Tibial nerve (tissue), 4 donors: ENCODE results near the gene GPR78.

Experiments used
- CTCF ChIP-seq, 5 experiments: fragments of 200-600 bp in 3 of 5; fragments of 450-650 bp in 2 of 5; sonication (generic) in 3 of 5; IDR thresholded peaks; one replicate each; pipeline ENCODE4 v1.5.1; 2016 to 2019; ENCODE audit warnings: antibody characterized with exemption in 5 of 5, mild to moderate bottlenecking in 3 of 5, moderate library complexity in 2 of 5
- EP300 ChIP-seq, 2 donors: sonication (generic); formaldehyde crosslinking; IDR thresholded peaks; one replicate each; pipeline ENCODE4 v1.6.1; 2017; ENCODE audit warnings: antibody characterized with exemption in 2 of 2, mild to moderate bottlenecking in 1 of 2
- POLR2A ChIP-seq, 2 donors: fragments of 450-650 bp; IDR thresholded peaks; one replicate each; pipeline ENCODE4 v1.6.1; 2017; ENCODE audit warnings: antibody characterized with exemption in 2 of 2, mild to moderate bottlenecking in 2 of 2, moderate library complexity in 2 of 2

GRCh38 chr4:8548731-8549351 is 31.4 kb upstream of the GPR78 start:
- TF ChIP-seq POLR2A (IDR thresholded peaks at IDR 0.05) (no peak), CTCF (IDR thresholded peaks at IDR 0.05) (no peak), EP300 (IDR thresholded peaks at IDR 0.05) (no peak)
